ENCODE measurements around the gene DOC2B.
"Not testable (repeated sequence)": the region's sequence is repeated elsewhere in the genome, so short reads cannot be mapped to it uniquely, and the experiment has no call there.

Gene DOC2B

GRCh38 chr17:181245-182049, at the start of gene DOC2B:
Gene DOC2B, minus strand, starts transcription at chr17:181650. Its CDS starts 171 bp downstream, at chr17:181479.
- DNase-seq = peak in 10 of 56 donors; percentile 6 to 62 (median 20)

GRCh38 chr17:230395-230770, 48.9 kb upstream of the DOC2B start:
- DNase-seq = no peak

GRCh38 chr17:229709-230394, 48.4 kb upstream of the DOC2B start:
- DNase-seq = no peak

- DNase-seq = no peak
Measured at GRCh38 chr17:228951-229708, 47.7 kb upstream of the DOC2B start.

GRCh38 chr17:227946-228615, 46.6 kb upstream of the DOC2B start:
- no peak for DNase-seq

- DNase-seq = peak in 37 of 56 donors; percentile 9 to 66 (median 34)
Measured at GRCh38 chr17:227078-227945, 45.9 kb upstream of the DOC2B start.

GRCh38 chr17:226108-227077, 44.9 kb upstream of the DOC2B start:
- peak in 4 of 56 donors; percentile 45 to 66 (median 58) for DNase-seq

- DNase-seq = no peak
Measured at GRCh38 chr17:225551-225950, 44.1 kb upstream of the DOC2B start.

- DNase-seq = not testable (repeated sequence)
Measured at GRCh38 chr17:224576-224975, 43.1 kb upstream of the DOC2B start.

- no peak for DNase-seq
Measured at GRCh38 chr17:223723-224471, 42.4 kb upstream of the DOC2B start.

- DNase-seq = peak in 17 of 56 donors; percentile 9 to 55 (median 25)
Measured at GRCh38 chr17:222172-222571, 40.7 kb upstream of the DOC2B start.

GRCh38 chr17:219696-220095, 38.2 kb upstream of the DOC2B start:
- DNase-seq = no peak

GRCh38 chr17:218432-219110, 37.1 kb upstream of the DOC2B start:
- DNase-seq = no peak

GRCh38 chr17:216625-217024, 35.2 kb upstream of the DOC2B start:
- DNase-seq = no peak

- DNase-seq = peak in 4 of 56 donors; percentile 34 to 61 (median 36)
Measured at GRCh38 chr17:215563-216478, 34.4 kb upstream of the DOC2B start.

GRCh38 chr17:214881-215331, 33.5 kb upstream of the DOC2B start:
- DNase-seq = no peak
